H1 (cell line): Measurements from ENCODE around the gene OGFR.
"Not testable (repeated sequence)": the region's sequence is repeated elsewhere in the genome, so short reads cannot be mapped to it uniquely, and the experiment has no call there.

ENCODE experiments used
- CEBPB ChIP-seq: IDR thresholded peaks from 2 replicates; pipeline ENCODE4 v1.6.1; 2012; ENCODE audit warnings: low read depth, low read length
- MAX ChIP-seq: IDR thresholded peaks from 2 replicates; pipeline ENCODE4 v1.6.1; 2012; ENCODE audit warnings: inconsistent platforms
- NANOG ChIP-seq: IDR thresholded peaks from 2 replicates; pipeline ENCODE4 v1.6.1; 2011; ENCODE audit warnings: low read length, low read depth, mild to moderate bottlenecking, inconsistent platforms; ENCODE audit not compliant: insufficient read depth, poor library complexity, severe bottlenecking
- RXRA ChIP-seq: IDR thresholded peaks from 2 replicates; pipeline ENCODE4 v1.6.1; 2011; ENCODE audit warnings: low read depth, mild to moderate bottlenecking, low read length, moderate library complexity; ENCODE audit not compliant: insufficient read depth
- SIN3A ChIP-seq, 2 experiments: IDR thresholded peaks in 1 of 2; conservative IDR thresholded peaks in 1 of 2; 2 replicates each; pipeline ENCODE4 v1.6.1; 2011 to 2012; ENCODE audit warnings: low read length in 2 of 2, improper control_type of control experiment in 1 of 2, low read depth in 1 of 2, mild to moderate bottlenecking in 1 of 2
- SRF ChIP-seq: IDR thresholded peaks from 2 replicates; pipeline ENCODE4 v1.6.1; 2011; ENCODE audit warnings: mild to moderate bottlenecking, low read depth, low read length, moderate library complexity
- SUZ12 ChIP-seq: fragments of 200-600 bp; sonication (generic); IDR thresholded peaks from 2 replicates; pipeline ENCODE4 v1.6.1; 2012; ENCODE audit warnings: mild to moderate bottlenecking, inconsistent platforms, low read length, moderate library complexity, mixed read lengths
- USF2 ChIP-seq: IDR thresholded peaks from 2 replicates; pipeline ENCODE4 v1.6.1; 2011; ENCODE audit warnings: low read length, improper control_type of control experiment
- TF ChIP-seq, protein P1 (sequence below), 3 experiments: IDR thresholded peaks; 1 replicate in 2 of 3; 2 replicates in 1 of 3; pipeline versions ENCODE4 v1.5.1 to v1.6.1; 2011; ENCODE audit warnings: low read length in 3 of 3, mild to moderate bottlenecking in 3 of 3, inconsistent platforms in 2 of 3, low read depth in 1 of 3, moderate library complexity in 1 of 3; ENCODE audit not compliant: insufficient read depth in 1 of 3; ENCODE audit errors: control extremely low read depth in 1 of 3

DNA sequence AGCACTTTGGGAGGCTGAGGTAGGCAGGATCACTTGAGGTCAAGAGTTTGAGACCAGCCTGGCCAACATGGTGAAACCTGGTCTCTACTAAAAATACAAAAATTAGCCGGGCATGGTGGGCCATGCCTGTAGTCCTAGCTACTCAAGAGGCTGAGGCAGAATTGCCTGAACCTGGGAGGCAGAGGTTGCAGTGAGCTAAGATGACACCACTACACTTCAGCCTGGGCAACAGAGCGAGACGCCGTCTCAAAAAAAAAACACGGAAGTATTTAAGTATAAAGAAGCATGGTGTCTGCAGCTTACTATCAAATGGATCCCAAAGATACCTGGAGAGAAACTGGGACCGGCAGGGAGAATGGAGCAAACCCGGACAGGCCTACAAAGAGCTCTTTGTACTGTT lies 44.3 kb downstream of the OGFR start:
- not testable (repeated sequence) for TF ChIP-seq SRF; RXRA; SUZ12; CEBPB; USF2; NANOG; MAX; SIN3A (conservative IDR thresholded peaks at IDR 0.05 in 1 of 2, IDR thresholded peaks at IDR 0.05 in 1 of 2; ENCODE audit: low read depth in 1 of 2, low read length in 2 of 2)
- TF ChIP-seq, protein P1, sequence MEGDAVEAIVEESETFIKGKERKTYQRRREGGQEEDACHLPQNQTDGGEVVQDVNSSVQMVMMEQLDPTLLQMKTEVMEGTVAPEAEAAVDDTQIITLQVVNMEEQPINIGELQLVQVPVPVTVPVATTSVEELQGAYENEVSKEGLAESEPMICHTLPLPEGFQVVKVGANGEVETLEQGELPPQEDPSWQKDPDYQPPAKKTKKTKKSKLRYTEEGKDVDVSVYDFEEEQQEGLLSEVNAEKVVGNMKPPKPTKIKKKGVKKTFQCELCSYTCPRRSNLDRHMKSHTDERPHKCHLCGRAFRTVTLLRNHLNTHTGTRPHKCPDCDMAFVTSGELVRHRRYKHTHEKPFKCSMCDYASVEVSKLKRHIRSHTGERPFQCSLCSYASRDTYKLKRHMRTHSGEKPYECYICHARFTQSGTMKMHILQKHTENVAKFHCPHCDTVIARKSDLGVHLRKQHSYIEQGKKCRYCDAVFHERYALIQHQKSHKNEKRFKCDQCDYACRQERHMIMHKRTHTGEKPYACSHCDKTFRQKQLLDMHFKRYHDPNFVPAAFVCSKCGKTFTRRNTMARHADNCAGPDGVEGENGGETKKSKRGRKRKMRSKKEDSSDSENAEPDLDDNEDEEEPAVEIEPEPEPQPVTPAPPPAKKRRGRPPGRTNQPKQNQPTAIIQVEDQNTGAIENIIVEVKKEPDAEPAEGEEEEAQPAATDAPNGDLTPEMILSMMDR (IDR thresholded peaks at IDR 0.05; ENCODE audit: control extremely low read depth in 1 of 3, insufficient read depth in 1 of 3, low read depth in 1 of 3, low read length in 3 of 3): not testable (repeated sequence)
